ENCODE data around the gene PLD3.

- TF ChIP-seq EZH2 (IDR thresholded peaks at IDR 0.05; ENCODE audit: low read depth), result no peak
- TF ChIP-seq, protein P1, sequence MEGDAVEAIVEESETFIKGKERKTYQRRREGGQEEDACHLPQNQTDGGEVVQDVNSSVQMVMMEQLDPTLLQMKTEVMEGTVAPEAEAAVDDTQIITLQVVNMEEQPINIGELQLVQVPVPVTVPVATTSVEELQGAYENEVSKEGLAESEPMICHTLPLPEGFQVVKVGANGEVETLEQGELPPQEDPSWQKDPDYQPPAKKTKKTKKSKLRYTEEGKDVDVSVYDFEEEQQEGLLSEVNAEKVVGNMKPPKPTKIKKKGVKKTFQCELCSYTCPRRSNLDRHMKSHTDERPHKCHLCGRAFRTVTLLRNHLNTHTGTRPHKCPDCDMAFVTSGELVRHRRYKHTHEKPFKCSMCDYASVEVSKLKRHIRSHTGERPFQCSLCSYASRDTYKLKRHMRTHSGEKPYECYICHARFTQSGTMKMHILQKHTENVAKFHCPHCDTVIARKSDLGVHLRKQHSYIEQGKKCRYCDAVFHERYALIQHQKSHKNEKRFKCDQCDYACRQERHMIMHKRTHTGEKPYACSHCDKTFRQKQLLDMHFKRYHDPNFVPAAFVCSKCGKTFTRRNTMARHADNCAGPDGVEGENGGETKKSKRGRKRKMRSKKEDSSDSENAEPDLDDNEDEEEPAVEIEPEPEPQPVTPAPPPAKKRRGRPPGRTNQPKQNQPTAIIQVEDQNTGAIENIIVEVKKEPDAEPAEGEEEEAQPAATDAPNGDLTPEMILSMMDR (conservative IDR thresholded peaks at IDR 0.05), result no peak
Observed at GRCh38 chr19:40410030-40410389, 61.5 kb downstream of the PLD3 start.

All from PC-9 (cell line).